ENCODE measurements around the gene OR51G2. TPM values are rescaled to one million over a fixed set of nuclear protein-coding genes. Genes with fewer than 3 reads are reported as not detected.

OR51G2 gene
- not detected in 5 replicates for total RNA-seq (2022; extraction: Qiagen RNA extraction)

GRCh38 chr11:4919250-4919649 is at the start of gene OR51G2:
Gene OR51G2 (minus strand): TSS chr11:4919350. CDS start chr11:4915663, 3,687 bp downstream.

DNA sequence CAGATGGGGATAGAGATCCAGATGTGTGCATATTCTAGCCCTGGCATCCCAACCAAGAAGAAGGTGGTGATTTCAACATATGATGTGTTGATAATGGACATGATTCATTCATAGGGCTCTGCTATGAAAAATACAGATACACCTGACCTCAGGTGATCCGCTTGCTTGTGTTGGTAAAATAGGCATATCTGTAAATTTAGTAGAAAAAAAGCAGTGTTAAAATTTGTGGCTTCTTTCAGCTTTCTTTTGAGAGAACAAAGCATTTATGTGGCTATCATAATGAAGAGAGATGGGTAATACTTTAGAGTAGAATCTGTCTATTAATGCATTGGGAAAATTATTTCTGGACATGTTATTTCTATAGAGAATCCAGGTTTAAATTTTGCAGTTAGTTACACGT is 36.5 kb upstream of the OR51G2 start, which contains the start of gene OR51A2:
OR51A2 (minus strand) TSS at position 101 of the 400 bp plus-strand sequence; CDS start at position 101, 0 bp downstream.

GRCh38 chr11:4947505-4947904 is 28.4 kb upstream of the OR51G2 start, which contains the start of gene OR51A4:
Gene OR51A4 (minus strand): TSS chr11:4947605. CDS start chr11:4947100, 505 bp downstream.

GRCh38 chr11:4924239-4924638 is 5.1 kb upstream of the OR51G2 start, which contains the start of gene OR51G1:
Gene OR51G1 (minus strand): TSS chr11:4924339. CDS start chr11:4924339, 0 bp downstream.

GRCh38 chr11:4903484-4903883 is 15.7 kb downstream of the OR51G2 start, which contains the start of gene OR51A7:
Gene OR51A7 (plus strand): TSS chr11:4903783. CDS start chr11:4907370, 3,587 bp downstream.

GRCh38 chr11:4881860-4882500 is 37.2 kb downstream of the OR51G2 start, which contains the start of gene OR51T1:
Gene OR51T1 (plus strand): TSS chr11:4881900. CDS start chr11:4881900, 0 bp downstream.

Other genes with a start within 250 kb of the OR51G2 start
- gene OR51E2, start 221.5 kb downstream of the OR51G2 start, total RNA-seq (2022; extraction: Qiagen RNA extraction) = not detected in 5 replicates
- not detected in 5 replicates for gene MMP26, start 214.6 kb downstream of the OR51G2 start, total RNA-seq (2022; extraction: Qiagen RNA extraction)
- not detected in 5 replicates for gene OR51F1, start 149.4 kb downstream of the OR51G2 start, total RNA-seq (2022; extraction: Qiagen RNA extraction)
- gene OR52R1, start 115.0 kb downstream of the OR51G2 start, total RNA-seq (2022; extraction: Qiagen RNA extraction) = not detected in 5 replicates
- not detected in 5 replicates for gene OR51F2, start 98.0 kb downstream of the OR51G2 start, total RNA-seq (2022; extraction: Qiagen RNA extraction)
- gene OR51S1, start 70.1 kb downstream of the OR51G2 start, total RNA-seq (2022; extraction: Qiagen RNA extraction) = not detected in 5 replicates
- gene OR51T1, start 37.5 kb downstream of the OR51G2 start, total RNA-seq (2022; extraction: Qiagen RNA extraction) = not detected in 5 replicates
- not detected in 5 replicates for gene OR51A7, start 15.6 kb downstream of the OR51G2 start, total RNA-seq (2022; extraction: Qiagen RNA extraction)
- gene OR51G1, start 5.0 kb upstream of the OR51G2 start, total RNA-seq (2022; extraction: Qiagen RNA extraction) = not detected in 5 replicates
- gene OR51A4, start 28.3 kb upstream of the OR51G2 start, total RNA-seq (2022; extraction: Qiagen RNA extraction) = not detected in 5 replicates
- gene OR51A2, start 36.4 kb upstream of the OR51G2 start, total RNA-seq (2022; extraction: Qiagen RNA extraction) = not detected in 5 replicates
- gene OR51L1, start 75.5 kb upstream of the OR51G2 start, total RNA-seq (2022; extraction: Qiagen RNA extraction) = not detected in 5 replicates
- gene OR52J3, start 127.2 kb upstream of the OR51G2 start, total RNA-seq (2022; extraction: Qiagen RNA extraction) = not detected in 5 replicates
- gene OR52E2, start 140.3 kb upstream of the OR51G2 start, total RNA-seq (2022; extraction: Qiagen RNA extraction) = not detected in 5 replicates
- gene OR52E1, start 150.2 kb upstream of the OR51G2 start, total RNA-seq (2022; extraction: Qiagen RNA extraction) = not detected in 5 replicates
- gene OR52A5, start 219.0 kb upstream of the OR51G2 start, total RNA-seq (2022; extraction: Qiagen RNA extraction) = not detected in 5 replicates
- not detected in 5 replicates for gene OR52A1, start 235.4 kb upstream of the OR51G2 start, total RNA-seq (2022; extraction: Qiagen RNA extraction)

Measured in A549 treated with dexamethasone at 1 μM for 4 hours (cell line).